Left ventricle myocardium superior (tissue), 1 donor: ENCODE results near the gene ADAMTS2. TPM values are rescaled to one million over a fixed set of nuclear protein-coding genes. Genes with fewer than 3 reads are reported as not detected.

Experiments used
- ATAC-seq: fragments of 200-7000 bp; cut with Tn5 transposase; one replicate; pipeline ENCODE4 v1.9.1; 2020; ENCODE audit warnings: mild to moderate bottlenecking, moderate library complexity
- DNase-seq: peaks from one replicate; pipeline ENCODE4 v3.0.0-alpha.2; 2020
- intact Hi-C: fragments of 100-400 bp; cut with micrococcal nuclease; formaldehyde crosslinking; loops from one replicate; pipeline ENCODE4 v1.11.0; 2022
- total RNA-seq: library from RNA; stranded (reverse); fragmentation: NEBNext Ultra II Directional; extraction: Animal tissue kit (Norgen Biotek cat#: 25700); gene quantifications from one replicate; pipeline ENCODE4 v1.2.1, GENCODE V29; 2021
- donor health status: DM: no; HTN: yes; CAD: no; lungs with severe emphysema.

Gene ADAMTS2
- total RNA-seq, 1 donor from 2014 or later = 4.3 TPM

DNA sequence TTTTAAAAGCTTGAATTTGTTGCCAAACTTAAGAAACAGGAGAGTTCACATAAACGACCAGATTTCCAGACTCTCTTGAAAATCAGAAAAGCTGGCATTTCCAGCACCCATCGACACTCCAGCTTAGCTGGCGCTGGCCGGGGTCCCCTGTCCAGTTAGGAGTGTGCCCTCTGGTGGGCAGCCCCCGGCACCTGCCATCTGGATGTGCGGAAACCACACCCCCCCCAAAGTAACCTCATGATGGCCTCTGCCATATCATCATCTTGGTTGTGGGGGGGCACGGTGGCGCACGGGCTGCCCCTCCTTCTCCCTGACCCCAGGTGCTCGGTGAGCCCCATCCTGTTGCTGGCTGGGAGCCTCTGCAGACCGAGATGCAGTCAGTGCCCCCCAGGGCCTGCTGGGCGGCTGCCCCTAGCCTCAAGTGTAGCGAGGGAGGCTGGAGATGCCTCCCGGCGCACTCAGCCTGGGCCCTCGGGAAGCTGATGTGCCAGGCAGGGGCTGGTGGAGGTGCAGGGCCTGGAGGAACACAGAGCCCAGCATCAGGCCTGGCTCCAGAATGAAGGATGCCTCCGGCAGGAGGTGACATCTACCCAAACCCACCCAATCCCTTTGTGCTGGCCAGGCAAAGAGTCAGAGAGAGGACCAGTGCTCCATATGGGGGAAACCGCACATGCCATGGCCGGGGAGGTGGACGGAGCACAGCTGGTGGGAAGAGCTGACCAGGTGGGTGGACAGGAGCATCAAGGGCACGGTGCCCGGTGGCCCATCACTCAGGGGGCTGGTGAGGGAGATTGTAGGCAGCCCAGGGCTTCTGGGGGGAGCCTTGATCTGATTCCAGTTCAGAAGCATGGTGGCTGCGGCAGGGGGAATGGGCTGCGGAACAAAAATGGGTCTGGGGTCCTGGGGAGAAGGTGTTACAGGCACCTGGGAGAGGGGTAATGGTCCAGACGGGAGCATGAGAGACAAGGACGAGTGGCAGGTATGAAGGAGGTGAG is 70.6 kb downstream of the ADAMTS2 start:
- intact Hi-C loops = no loop called here
- ATAC-seq = no peak
- DNase-seq = peak; percentile 30

GRCh38 chr5:179273441-179274145 is 71.7 kb downstream of the ADAMTS2 start:
- ATAC-seq (no peak), DNase-seq (peak; percentile 15)
- intact Hi-C loops = no loop called here

DNA sequence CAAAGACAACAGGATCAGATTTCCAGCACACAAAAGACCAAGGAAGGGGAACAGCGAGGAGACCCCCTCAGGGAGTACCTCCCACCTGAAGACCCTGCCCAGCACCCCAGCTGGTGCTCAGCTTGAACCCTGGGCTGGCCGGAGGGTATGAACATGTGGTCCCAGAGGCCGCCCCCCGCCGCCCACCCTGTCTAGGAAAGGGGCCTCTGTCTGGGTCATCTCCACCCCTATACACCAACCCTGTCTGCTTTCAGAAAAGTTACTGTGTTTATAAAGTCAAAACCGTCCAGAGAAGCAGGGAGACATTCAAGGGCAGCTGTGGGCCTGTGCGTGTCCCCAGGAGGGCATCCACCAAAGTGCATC is 72.2 kb downstream of the ADAMTS2 start:
- intact Hi-C loops = no loop called here
- DNase-seq = peak; percentile 25
- ATAC-seq = no peak

DNA sequence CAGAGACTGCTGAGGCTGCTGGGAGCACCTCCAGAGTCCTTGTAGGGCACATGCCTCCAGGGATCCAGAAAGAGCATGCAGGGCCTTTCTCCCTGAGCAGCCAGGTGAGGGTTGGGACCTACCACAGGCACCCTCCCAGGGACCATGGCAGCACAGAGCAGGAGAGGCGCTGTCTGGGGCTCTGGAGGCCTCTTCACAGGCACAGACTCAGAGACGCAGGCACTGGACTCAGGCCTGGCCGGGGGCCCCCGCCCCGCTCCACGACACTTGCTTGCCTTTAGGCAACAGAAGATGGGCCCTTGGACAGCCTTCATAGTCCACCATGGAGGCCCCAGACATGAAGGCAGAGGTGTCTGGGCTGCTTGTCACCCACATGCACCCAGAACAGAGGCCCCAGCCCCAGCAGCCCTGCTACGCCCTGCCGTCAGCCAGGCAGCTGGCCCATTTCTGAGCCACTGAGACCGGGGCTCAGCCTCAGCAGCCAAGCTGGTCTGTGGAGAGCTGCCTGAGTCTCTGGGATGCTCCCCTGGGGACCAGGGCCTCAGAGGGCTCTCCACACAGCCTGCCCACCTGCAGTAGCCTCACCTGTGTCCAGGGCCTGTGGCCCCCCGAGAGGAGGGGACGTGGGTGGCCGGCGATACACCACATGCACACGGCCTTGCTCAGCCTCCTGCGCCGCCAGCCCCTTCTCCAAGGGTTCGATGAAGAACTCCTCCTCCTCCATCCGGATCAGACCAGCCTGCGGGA is 72.8 kb downstream of the ADAMTS2 start:
- intact Hi-C loops = no loop called here
- ATAC-seq (no peak), DNase-seq (peak; percentile 35)

- ATAC-seq = no peak
- intact Hi-C loops = no loop called here
These were observed 73.4 kb downstream of the ADAMTS2 start for GRCh38 chr5:179271821-179272325.

DNA sequence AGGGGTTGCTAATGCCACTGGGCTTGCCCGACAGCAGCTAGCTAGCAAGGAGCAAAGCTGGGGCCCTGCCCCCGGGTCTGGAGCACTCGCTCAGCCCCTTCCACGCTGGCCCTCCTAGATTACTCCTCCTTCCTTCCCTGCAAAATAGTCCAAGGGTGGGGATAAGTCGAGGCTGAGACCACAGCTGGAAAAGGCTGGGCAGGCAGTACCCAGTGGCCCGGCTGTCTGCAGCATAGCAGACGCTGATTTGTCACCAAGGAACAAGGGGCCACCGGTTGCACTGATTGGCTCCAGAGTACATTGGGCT is 73.9 kb downstream of the ADAMTS2 start:
- ATAC-seq (no peak), DNase-seq (no peak)
- intact Hi-C loops = no loop called here

More at GRCh38 chr5:179271821-179272325, 73.4 kb downstream of the ADAMTS2 start:
- peak; percentile 16 for DNase-seq

DNA sequence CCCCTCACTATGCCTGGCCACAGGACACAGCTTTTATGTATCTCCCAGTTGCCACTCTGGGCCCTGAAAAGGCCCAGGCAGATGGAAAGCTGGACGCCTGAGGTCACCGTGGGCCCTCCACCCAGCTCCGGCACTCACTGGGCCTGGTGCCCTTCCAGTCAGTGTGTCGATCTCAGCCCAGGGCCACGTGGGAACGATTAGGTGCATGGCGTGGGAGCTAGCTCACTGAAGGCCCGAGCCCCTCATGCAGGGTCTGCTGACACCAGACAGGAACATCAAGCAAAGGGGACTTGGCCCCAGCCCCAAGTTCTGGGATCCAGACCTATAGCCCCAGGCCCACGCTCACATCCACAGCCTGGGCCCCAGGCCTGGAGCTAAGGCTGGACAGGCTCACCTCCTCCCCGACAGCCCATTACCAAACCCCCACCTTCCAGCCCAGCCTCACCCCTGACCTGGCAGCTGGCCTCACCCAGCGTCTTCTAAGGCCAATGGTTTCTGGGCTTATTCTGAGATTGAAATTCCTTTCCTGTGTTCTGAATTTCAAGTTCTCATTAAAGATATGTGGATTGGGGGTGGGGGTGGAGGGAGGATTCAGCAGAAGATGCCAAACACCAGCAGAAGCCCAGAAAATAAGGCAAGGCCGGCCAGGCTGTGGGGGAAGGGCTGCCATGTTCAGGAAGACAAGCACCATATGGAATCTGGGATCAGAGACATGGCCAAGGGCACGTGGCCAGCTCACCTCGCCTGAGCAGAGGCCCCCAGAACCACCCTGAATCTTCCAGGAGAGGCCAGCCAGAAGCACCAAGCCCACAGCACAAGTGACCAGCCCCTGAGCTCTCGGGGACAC is 74.5 kb downstream of the ADAMTS2 start:
- ATAC-seq (no peak), DNase-seq (peak; percentile 53)
- intact Hi-C loops = no loop called here

DNA sequence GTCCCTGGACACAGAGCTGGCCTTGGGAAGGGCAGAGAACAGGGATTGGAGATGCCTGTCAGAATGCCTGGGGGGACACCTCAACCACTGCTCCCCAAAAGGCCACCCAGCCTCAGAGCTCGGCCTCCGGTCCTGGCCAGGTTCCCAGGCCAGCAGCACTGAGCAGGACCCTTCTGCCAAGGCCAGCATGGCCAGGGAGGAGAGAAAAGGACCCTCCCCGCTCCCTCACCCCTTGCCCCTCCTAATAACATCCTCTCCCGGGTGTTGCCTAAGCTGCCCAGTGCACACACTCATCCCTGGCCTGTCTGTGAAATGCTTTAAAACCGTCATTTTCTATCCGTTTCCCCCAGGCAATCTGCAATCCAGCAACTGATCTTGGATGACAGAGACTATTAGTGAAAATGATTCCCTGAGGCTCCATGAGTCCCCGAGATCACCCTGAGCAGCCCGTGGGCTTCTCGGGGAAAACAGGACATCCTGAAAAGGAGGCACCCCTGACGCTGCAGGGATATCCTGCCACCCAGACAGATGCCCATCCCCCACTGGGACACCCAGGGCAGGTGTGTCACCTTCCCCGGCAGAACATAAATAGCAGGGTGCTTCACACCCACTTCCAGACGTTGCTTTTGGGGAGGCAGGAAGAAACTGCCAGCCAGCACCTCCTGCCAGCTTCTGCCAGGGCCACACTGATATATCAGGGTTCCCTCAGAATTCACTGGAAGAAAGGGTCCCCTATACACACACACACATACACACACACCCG is 75.3 kb downstream of the ADAMTS2 start:
- intact Hi-C loops = no loop called here

GRCh38 chr5:179268966-179269693 is 76.1 kb downstream of the ADAMTS2 start:
- ATAC-seq (no peak), DNase-seq (no peak)
- intact Hi-C loops = no loop called here

More for the DNA sequence above, 75.3 kb downstream of the ADAMTS2 start:
- ATAC-seq (no peak), DNase-seq (no peak)

DNA sequence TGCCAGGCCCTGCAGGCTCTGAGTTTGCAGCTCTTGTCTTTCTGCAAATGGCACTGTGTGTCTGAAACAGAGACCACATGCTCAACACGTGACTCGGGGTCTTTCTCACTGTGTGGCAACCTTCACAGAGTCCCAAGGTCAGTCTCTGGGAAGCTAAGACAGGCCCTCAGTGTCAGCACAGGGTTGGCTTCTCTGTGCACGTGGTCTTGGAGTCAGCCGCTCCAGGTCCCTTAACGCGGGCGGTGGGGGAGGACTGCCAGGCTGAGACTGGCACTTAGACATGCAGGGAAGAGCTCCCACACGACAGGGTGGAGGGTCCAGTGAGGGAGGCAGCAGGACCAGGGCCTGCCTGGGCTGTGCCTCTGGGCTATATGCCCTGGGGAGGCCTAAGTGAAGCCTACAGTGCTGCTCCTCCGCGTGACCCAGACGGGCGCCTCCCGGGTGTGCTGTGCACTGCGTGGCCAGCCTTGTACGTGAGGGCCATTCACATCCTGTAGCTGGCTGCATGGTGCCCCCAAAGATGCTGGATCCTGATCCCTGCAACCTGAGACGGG is 76.8 kb downstream of the ADAMTS2 start:
- DNase-seq = peak; percentile 28
- intact Hi-C loops = no loop called here
- ATAC-seq = no peak

GRCh38 chr5:179267671-179268083 is 77.6 kb downstream of the ADAMTS2 start:
- intact Hi-C loops = no loop called here
- DNase-seq = peak; percentile 47
- ATAC-seq = no peak

DNA sequence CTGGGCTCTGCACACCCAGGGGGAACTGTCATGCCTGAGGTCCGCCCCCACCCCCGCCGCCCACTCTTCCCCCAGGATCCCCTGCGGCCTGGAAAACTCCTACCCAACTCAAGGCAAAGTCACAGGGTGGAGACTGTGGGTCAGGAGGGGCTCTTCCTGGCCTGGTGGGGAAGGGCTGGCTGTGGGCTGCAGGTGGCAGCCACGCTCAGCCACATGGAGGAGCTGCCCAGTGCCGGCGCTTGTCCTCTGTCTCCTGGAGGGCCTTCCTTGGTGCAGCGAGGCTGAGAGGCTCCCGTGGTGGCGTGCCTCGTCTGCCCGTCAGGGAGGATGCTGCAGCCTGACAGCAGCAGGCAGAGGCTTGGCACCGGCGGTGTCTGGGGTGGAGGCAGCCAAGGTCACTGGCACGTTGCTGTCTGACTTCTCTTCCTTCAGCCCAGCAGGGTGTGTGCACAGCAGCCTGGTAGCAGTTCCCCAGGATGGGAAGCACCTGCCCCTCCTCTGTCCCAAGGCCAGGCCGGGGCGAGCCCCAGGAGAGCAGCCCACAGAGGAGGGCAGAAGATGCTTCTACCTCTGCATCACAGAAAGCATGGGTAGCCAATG is 78.1 kb downstream of the ADAMTS2 start:
- no peak for ATAC-seq
- intact Hi-C loops = no loop called here

GRCh38 chr5:179266291-179267070 is 78.8 kb downstream of the ADAMTS2 start:
- intact Hi-C loops = no loop called here
- DNase-seq (peak; percentile 26), ATAC-seq (no peak)

More for the DNA sequence above, 78.1 kb downstream of the ADAMTS2 start:
- peak; percentile 35 for DNase-seq

- intact Hi-C loops = no loop called here
- ATAC-seq = peak; percentile 97
- DNase-seq = peak; percentile 95
These were observed 79.6 kb downstream of the ADAMTS2 start for GRCh38 chr5:179265514-179266290.
